Measurements from ENCODE around the gene FAM25C.
"Not testable (repeated sequence)": the region's sequence is repeated elsewhere in the genome, so short reads cannot be mapped to it uniquely, and the experiment has no call there.

FAM25C gene

GRCh38 chr10:47947424-47947823 lies 52.2 kb downstream of the FAM25C start:
- DNase-seq = not testable (repeated sequence)

Data from GF-D8 (cell line).